A673 (cell line): ENCODE results near the gene MYO1D. TPM values are rescaled to one million over a fixed set of nuclear protein-coding genes. Genes with fewer than 3 reads are reported as not detected.

Source experiments
- BruUV-seq: library from RNA; stranded (reverse); fragments of 400-500 nt; replicated peaks from 2 replicates; lab custom pipeline; 2021; lab: Mats Ljungman, UMichigan
- CTCF ChIA-PET: fragments of 300-600 bp; sonication (Branson Sonifier 250); formaldehyde crosslinking; loops from one replicate; lab custom pipeline; 2022; ENCODE audit warnings: antibody characterized with exemption; lab: Charles Lee
- POLR2A ChIA-PET: fragments of 300-600 bp; sonication (Branson Sonifier 250); formaldehyde crosslinking; loops from one replicate; lab custom pipeline; 2022; ENCODE audit warnings: antibody characterized with exemption; ENCODE audit not compliant: low non-redundant PET; lab: Charles Lee
- DNase-seq: peaks from one replicate; pipeline ENCODE4 v3.0.0-alpha.2; 2015; ENCODE audit warnings: low spot score
- H3K27ac ChIP-seq: fragments of 200-600 bp; sonication (generic); 2 replicates; pipeline ENCODE4 v1.5.1; 2016; ENCODE audit warnings: mixed run types, low read depth, mild to moderate bottlenecking, mixed read lengths, antibody characterized with exemption, low read length; ENCODE audit not compliant: poor library complexity, severe bottlenecking
- H3K27me3 ChIP-seq: fragments of 200-600 bp; sonication (generic); replicated peaks from 2 replicates; pipeline ENCODE4 v1.6.1; 2017; ENCODE audit warnings: mixed run types, low read depth, mild to moderate bottlenecking, mixed read lengths, antibody characterized with exemption, low read length; ENCODE audit not compliant: insufficient read depth, poor library complexity
- H3K36me3 ChIP-seq: fragments of 200-600 bp; sonication (generic); 2 replicates; pipeline ENCODE4 v1.6.1; 2016; ENCODE audit warnings: mixed run types, mild to moderate bottlenecking, mixed read lengths, antibody characterized with exemption, low read length; ENCODE audit not compliant: insufficient read depth, poor library complexity, severe bottlenecking
- H3K4me1 ChIP-seq: fragments of 200-600 bp; sonication (generic); 2 replicates; pipeline ENCODE4 v1.6.1; 2017; ENCODE audit warnings: mixed run types, mild to moderate bottlenecking, mixed read lengths, antibody characterized with exemption, low read length; ENCODE audit not compliant: insufficient read depth, poor library complexity, severe bottlenecking
- H3K4me3 ChIP-seq: fragments of 200-600 bp; sonication (generic); 2 replicates; pipeline ENCODE4 v1.5.1; 2016; ENCODE audit warnings: low read depth, mixed run types, mild to moderate bottlenecking, mixed read lengths, low read length; ENCODE audit not compliant: poor library complexity, severe bottlenecking
- H3K9me3 ChIP-seq: fragments of 200-600 bp; sonication (generic); 2 replicates; pipeline ENCODE4 v1.6.1; 2016; ENCODE audit warnings: mixed run types, low read depth, mild to moderate bottlenecking, mixed read lengths, antibody characterized with exemption, low read length; ENCODE audit not compliant: poor library complexity, severe bottlenecking
- EZH2 ChIP-seq: fragments of 200-600 bp; sonication (generic); IDR thresholded peaks from 2 replicates; pipeline ENCODE4 v1.6.1; 2017; ENCODE audit warnings: borderline replicate concordance, low read depth, mild to moderate bottlenecking, mixed read lengths, antibody characterized with exemption, low read length; ENCODE audit not compliant: poor library complexity, severe bottlenecking
- intact Hi-C: fragments of 100-400 bp; cut with micrococcal nuclease; formaldehyde crosslinking; loops from one replicate; pipeline ENCODE4 v1.10.0; 2022; ENCODE audit not compliant: unreplicated experiment
- total RNA-seq: library from RNA; stranded (reverse); gene quantifications from 2 replicates; pipeline ENCODE4 v1.2.3, GENCODE V29; 2021
- TF ChIP-seq, protein P1 (sequence below): fragments of 300-800, 200-600 bp; sonication (generic); conservative IDR thresholded peaks from 2 replicates; pipeline ENCODE4 v1.5.1; 2017; ENCODE audit warnings: low read depth, mild to moderate bottlenecking, antibody characterized with exemption, low read length, moderate library complexity, mixed read lengths

The MYO1D gene
- total RNA-seq, 1 experiment from 2014 or later: 10.4 TPM

DNA sequence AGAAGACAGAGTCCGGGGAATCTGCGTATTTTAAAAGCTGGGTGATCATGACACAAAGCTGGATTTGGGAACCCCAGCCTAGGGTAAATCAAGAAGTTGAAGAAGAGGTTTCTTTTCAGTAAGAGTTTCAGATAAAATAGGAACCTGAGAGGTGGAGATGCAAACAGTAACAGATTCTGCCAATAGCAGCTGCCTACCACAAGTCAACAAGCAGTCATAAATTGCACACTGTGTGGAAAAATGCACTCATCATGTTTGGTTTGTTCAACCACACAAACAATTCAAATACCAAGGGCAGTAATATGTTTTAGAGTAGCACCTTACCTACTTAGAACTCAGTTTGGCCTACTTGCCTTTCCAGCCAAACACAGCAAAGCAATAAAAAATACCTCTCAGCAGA is 14.0 kb downstream of the MYO1D start:
- POLR2A ChIA-PET: no interaction called here
- TF ChIP-seq, protein P1, sequence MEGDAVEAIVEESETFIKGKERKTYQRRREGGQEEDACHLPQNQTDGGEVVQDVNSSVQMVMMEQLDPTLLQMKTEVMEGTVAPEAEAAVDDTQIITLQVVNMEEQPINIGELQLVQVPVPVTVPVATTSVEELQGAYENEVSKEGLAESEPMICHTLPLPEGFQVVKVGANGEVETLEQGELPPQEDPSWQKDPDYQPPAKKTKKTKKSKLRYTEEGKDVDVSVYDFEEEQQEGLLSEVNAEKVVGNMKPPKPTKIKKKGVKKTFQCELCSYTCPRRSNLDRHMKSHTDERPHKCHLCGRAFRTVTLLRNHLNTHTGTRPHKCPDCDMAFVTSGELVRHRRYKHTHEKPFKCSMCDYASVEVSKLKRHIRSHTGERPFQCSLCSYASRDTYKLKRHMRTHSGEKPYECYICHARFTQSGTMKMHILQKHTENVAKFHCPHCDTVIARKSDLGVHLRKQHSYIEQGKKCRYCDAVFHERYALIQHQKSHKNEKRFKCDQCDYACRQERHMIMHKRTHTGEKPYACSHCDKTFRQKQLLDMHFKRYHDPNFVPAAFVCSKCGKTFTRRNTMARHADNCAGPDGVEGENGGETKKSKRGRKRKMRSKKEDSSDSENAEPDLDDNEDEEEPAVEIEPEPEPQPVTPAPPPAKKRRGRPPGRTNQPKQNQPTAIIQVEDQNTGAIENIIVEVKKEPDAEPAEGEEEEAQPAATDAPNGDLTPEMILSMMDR: no peak

DNA sequence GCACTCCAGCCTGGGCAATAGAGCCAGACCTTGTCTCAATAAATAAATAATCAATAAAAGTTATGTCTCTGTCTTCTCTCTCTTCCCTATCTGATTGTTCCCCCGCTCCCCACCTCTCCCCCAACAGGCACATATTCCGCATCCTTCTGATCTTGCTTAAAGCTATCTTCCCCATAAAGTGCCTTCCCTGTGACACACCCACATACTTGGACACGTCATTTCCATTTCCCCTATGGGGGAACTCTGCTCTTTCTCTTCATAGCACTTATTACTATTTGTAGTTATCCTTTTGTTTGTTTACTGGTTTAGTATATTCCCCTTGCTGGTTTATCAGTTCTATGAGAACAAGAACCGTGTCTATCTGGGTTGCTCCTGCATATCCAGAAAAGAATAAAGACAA is 14.9 kb downstream of the MYO1D start:
- H3K27me3 ChIP-seq: no peaks in the 10 kb centered on the region
- no peaks in the 10 kb centered on the region for H3K9me3 ChIP-seq
- no peak overlapping the region for H3K4me3 ChIP-seq
- no peaks in the 10 kb centered on the region for H3K4me1 ChIP-seq
- H3K36me3 ChIP-seq: no peaks in the 10 kb centered on the region
- intact Hi-C loops: no loop called here
- CTCF ChIA-PET: no interaction called here
- BruUV-seq: no TSS peak
- TF ChIP-seq, protein P1: no peak
- TF ChIP-seq EZH2: no peak
- H3K27ac ChIP-seq: no peak overlapping the region
- POLR2A ChIA-PET: no interaction called here
- no peak for DNase-seq

More for the DNA sequence above, 14.0 kb downstream of the MYO1D start:
- CTCF ChIA-PET: no interaction called here
- H3K4me1 ChIP-seq: no peaks in the 10 kb centered on the region
- H3K4me3 ChIP-seq: no peak overlapping the region
- H3K9me3 ChIP-seq: no peaks in the 10 kb centered on the region
- no peaks in the 10 kb centered on the region for H3K36me3 ChIP-seq
- no peak overlapping the region for H3K27ac ChIP-seq
- intact Hi-C loops: no loop called here
- BruUV-seq: no TSS peak
- H3K27me3 ChIP-seq: no peaks in the 10 kb centered on the region
- DNase-seq: no peak

DNA sequence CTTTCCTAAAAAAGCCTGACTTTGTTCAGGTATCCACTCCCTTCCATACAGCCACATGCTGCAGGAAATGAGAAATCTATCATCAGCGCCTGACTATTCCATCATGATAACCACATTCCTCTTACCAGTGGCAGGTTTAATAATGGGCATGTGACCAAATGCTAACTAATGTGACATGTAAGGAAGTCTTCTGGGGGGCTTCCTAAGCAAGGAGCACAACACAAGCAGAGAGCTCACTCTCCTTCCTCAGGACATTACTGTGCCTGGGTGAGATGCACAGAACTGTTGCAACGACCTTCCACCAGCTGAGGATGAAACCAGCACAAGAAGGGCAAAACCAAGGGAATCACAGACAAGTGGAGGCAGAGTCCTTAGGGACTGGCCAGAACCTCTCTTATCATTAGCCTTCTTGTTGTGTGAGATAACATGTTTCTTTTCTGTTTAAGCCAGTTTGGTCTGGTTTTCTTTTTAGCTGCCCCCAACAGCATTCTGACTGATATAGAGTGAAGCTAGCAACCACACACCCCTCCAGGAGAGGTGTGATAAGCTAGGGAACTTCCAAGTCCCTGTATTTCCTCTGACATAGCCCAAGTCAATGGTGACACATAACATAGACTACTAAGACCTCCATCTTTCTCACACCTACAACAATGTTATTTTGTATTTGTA is 16.9 kb downstream of the MYO1D start:
- CTCF ChIA-PET: no interaction called here
- Histone ChIP-seq H3K9me3 (no peaks in the 10 kb centered on the region), H3K4me3 (no peak overlapping the region), H3K27ac (no peak overlapping the region), H3K36me3 (no peaks in the 10 kb centered on the region), H3K27me3 (no peaks in the 10 kb centered on the region), H3K4me1 (no peaks in the 10 kb centered on the region)
- intact Hi-C loops: no loop called here
- POLR2A ChIA-PET: no interaction called here
- no peak for DNase-seq
- no TSS peak for BruUV-seq
- TF ChIP-seq, protein P1: no peak
- TF ChIP-seq EZH2: no peak
